Frontal cortex (tissue), 4 donors: Measurements from ENCODE around the gene HOXA10. TPM values are rescaled to one million over a fixed set of nuclear protein-coding genes. Genes with fewer than 3 reads are reported as not detected.
A peak's percentile ranks its signal among the peaks of the same experiment; 100 is the strongest.

Experiments
- DNase-seq, 2 donors: peaks; one replicate each; pipeline ENCODE4 v3.0.0; 2012; ENCODE audit warnings: low spot score in 2 of 2
- FAIRE-seq: peaks from 2 replicates; lab custom pipeline; 2012; peaks lifted over from hg19 to GRCh38; lab: Jason Lieb, UNC
- total RNA-seq: library from RNA; depleted of rRNA; stranded (reverse); fragments of >200 nt; gene quantifications from one replicate; pipeline ENCODE4 v1.2.3, GENCODE V29; 2014
- donor health status: control.
- donor health status: control.
- donor health status: control.

HOXA10 gene
- total RNA-seq, 1 donor from 2014 or later = not detected

GRCh38 chr7:27192546-27193334 is 18.6 kb upstream of the HOXA10 start:
- DNase-seq = no peak
- no peak for FAIRE-seq

- no peak for DNase-seq
- FAIRE-seq = no peak
Measured at GRCh38 chr7:27191833-27192545, 17.9 kb upstream of the HOXA10 start.

DNA sequence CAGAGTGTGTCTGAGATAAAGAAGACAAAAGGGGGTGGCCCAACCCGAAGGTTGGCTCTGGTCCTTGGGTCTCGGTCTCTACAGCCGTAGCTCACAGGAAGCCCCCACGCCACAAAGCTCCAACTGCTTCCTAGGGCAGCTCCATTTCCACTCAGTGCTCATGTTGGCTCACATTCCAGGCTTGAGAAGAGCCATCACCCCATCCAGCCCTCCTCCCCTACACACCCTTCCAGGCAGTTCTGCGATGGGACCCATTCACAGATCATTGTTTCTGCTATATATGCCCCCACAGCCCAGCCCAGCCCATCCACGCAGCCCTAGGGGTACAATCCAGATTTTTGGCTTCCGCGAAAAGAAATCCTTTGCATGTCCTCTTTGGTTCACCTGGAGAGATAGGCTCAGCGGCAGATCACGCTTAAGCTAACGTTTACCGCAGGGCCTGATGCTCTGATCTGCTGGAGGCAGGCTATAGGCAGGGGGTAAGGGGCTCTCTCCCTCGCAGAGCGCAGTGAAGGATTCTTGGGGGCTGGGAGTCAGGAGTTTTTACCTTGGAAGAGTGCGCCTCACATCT is 17.1 kb upstream of the HOXA10 start:
- FAIRE-seq (no peak), DNase-seq (no peak)

- FAIRE-seq = no peak
- DNase-seq = no peak
Measured at GRCh38 chr7:27189997-27190748, 16.1 kb upstream of the HOXA10 start.

- FAIRE-seq = no peak
- no peak for DNase-seq
Measured at GRCh38 chr7:27189295-27189996, 15.3 kb upstream of the HOXA10 start.

- no peak for FAIRE-seq
- no peak for DNase-seq
Measured at GRCh38 chr7:27188386-27189294, 14.5 kb upstream of the HOXA10 start.

- FAIRE-seq = no peak
- DNase-seq = no peak
Measured at GRCh38 chr7:27187475-27188385, 13.6 kb upstream of the HOXA10 start.

- FAIRE-seq (no peak), DNase-seq (no peak)
Measured at GRCh38 chr7:27186668-27187474, 12.8 kb upstream of the HOXA10 start.

DNA sequence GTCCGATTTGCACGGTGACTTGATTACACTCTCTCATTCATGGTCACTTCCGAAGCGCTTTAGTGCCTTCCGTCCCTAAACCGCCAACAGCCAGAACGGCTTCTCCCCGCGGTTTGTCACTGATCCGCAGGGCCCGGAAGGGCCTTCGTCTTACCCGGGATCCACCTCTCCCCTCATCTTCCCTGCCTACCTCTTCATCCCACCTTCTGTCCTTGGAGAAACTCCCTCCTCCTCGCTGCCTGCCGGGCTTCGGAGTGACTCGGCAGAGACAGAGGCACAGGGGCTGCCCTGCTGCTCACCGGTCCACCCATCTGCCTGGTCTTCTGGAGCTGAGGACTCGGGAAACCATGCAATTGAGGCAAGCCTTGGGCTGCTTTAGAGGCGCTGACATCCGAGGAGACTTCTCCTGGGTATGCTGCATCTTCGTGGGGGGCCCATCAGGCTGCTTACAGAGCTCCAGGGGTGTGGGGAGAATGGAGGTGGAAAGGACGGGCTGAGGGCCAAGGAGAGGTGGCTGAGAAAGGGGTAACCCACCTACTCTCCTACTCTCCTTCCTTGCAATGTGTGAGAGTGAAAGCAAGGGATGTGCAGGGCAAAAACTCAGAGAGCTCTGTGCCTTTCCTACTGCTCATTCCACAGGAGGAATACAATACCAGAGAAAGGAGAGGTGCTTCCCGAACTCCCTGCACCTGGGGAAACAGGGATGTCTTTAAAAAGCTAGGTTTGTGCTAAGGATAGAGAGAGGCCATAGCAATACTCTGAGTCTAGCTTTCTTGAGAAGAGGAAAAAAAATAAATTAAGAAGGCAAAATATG is 11.9 kb upstream of the HOXA10 start:
- FAIRE-seq = no peak
- no peak for DNase-seq

GRCh38 chr7:27185013-27185853 is 11.1 kb upstream of the HOXA10 start, which contains the start of gene HOXA11:
Gene HOXA11 (minus strand): TSS chr7:27185232. CDS start chr7:27185144, 88 bp downstream.
- DNase-seq (peak in 1 of 2 donors; percentile 63), FAIRE-seq (no peak)

DNA sequence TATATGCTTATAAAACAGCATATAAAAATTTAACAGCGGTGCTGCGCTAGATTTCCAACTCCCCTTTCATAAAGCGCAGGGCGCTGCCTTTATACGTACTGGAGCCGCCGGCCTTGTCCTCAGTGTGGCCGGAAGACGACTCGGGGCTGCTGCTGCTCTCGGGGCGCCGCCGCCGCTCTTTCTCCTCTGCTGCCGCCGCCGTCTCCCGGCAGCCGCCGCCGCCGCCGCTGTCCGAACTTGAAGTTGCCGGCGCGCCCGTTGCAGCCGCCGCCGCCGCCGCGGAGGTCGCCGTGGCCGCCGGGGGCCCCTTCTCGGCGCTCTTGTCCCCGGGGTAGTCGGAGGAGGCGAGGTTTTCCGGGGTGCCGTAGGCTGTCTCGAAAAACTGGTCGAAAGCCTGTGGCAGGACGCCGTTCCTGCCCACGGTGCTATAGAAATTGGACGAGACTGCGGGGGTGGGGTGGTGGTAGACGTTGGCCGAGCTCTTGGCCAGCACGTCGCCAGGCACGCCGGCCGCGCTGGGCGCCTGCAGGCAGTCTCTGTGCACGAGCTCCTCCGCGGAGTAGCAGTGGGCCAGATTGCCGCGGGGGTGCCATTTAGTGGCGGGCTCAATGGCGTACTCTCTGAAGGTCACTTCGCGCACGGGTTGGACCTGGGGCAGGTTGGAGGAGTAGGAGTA is 10.4 kb upstream of the HOXA10 start:
- DNase-seq = no peak
- no peak for FAIRE-seq

DNA sequence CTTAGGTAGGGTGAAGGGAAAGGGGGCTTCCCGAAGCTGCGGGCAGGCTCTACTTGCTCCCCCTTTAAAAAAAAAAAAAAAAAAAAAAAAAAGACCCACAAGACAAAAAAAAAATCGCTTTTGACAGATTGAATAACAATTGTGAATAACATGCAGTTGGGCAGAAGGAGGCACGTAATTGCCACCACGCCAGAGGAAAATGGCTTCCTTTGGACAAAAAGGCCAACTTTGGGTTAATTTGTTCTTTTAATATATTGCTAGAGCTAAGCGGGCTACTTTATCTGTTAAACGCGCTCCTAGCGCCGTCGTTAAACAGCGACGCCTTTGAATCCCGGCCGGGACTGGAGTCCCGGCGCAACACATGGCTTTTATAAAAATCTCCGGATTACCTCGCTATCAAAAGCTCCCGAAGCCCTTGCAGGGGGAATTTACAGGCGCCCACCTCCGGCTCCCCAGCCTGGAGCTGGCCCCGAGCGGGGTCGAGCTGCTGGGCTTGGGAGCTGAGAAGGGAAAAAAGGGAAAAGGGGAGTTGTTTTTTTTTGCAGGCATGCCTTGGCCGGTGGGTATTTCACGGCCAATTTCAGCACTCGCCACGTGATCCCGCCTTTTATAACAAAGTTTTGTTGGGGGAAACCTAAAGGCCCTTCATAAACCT is 9.7 kb upstream of the HOXA10 start:
- no peak for DNase-seq

GRCh38 chr7:27182861-27183681 is 9.0 kb upstream of the HOXA10 start:
- FAIRE-seq = no peak

More for the DNA sequence above, 9.7 kb upstream of the HOXA10 start:
- no peak for FAIRE-seq

More at GRCh38 chr7:27182861-27183681, 9.0 kb upstream of the HOXA10 start:
- no peak for DNase-seq
